HG02623 (cell line): ENCODE results near the gene PRAC1.

Source experiments
- ATAC-seq: cut with Tn5 transposase; IDR thresholded peaks from one replicate; pipeline ENCODE4 v1.9.1; 2021; ENCODE audit warnings: moderate library complexity; ENCODE audit not compliant: unreplicated experiment

The PRAC1 gene

GRCh38 chr17:48722201-48722907 lies at the start of gene PRAC1:
PRAC1 (minus strand) TSS chr17:48722518; CDS start chr17:48722392, 126 bp downstream.
- ATAC-seq, result no peak

- no peak for ATAC-seq
Observed at GRCh38 chr17:48770954-48771353, 48.6 kb upstream of the PRAC1 start.

GRCh38 chr17:48769009-48769675 lies 46.8 kb upstream of the PRAC1 start:
- no peak for ATAC-seq

- ATAC-seq, result no peak
Observed at GRCh38 chr17:48767263-48767774, 45.0 kb upstream of the PRAC1 start.

- ATAC-seq, result no peak
Observed at GRCh38 chr17:48761114-48761513, 38.8 kb upstream of the PRAC1 start.

- ATAC-seq, result no peak
Observed at GRCh38 chr17:48760411-48760810, 38.1 kb upstream of the PRAC1 start.

- ATAC-seq, result no peak
Observed at GRCh38 chr17:48759288-48759687, 37.0 kb upstream of the PRAC1 start.

GRCh38 chr17:48757524-48757961 lies 35.2 kb upstream of the PRAC1 start:
- ATAC-seq, result no peak

- ATAC-seq, result no peak
Observed at GRCh38 chr17:48756830-48757251, 34.5 kb upstream of the PRAC1 start.

GRCh38 chr17:48755356-48755755 lies 33.0 kb upstream of the PRAC1 start:
- no peak for ATAC-seq

GRCh38 chr17:48754500-48755261 lies 32.4 kb upstream of the PRAC1 start:
- ATAC-seq, result no peak

GRCh38 chr17:48753794-48754499 lies 31.6 kb upstream of the PRAC1 start:
- no peak for ATAC-seq

- no peak for ATAC-seq
Observed at GRCh38 chr17:48752399-48753288, 30.3 kb upstream of the PRAC1 start.

GRCh38 chr17:48751733-48752398 lies 29.5 kb upstream of the PRAC1 start:
- no peak for ATAC-seq

- no peak for ATAC-seq
Observed at GRCh38 chr17:48751172-48751571, 28.9 kb upstream of the PRAC1 start.

GRCh38 chr17:48749621-48750553 lies 27.6 kb upstream of the PRAC1 start:
- ATAC-seq, result no peak

GRCh38 chr17:48748718-48749566 lies 26.6 kb upstream of the PRAC1 start:
- no peak for ATAC-seq
